Measurements from ENCODE around the gene TTC24. TPM values are rescaled to one million over a fixed set of nuclear protein-coding genes. Genes with fewer than 3 reads are reported as not detected.
"Not testable (repeated sequence)": the region's sequence is repeated elsewhere in the genome, so short reads cannot be mapped to it uniquely, and the experiment has no call there.

Gene TTC24
- total RNA-seq, 1 donor from 2014 or later = 3.1 TPM

GRCh38 chr1:156607344-156607743 lies 27.8 kb downstream of the TTC24 start:
- not testable (repeated sequence) for DNase-seq (ENCODE audit: low spot score)

GRCh38 chr1:156608036-156608674 lies 28.6 kb downstream of the TTC24 start:
- DNase-seq (ENCODE audit: low spot score) = peak; percentile 76

- DNase-seq (ENCODE audit: low spot score) = no peak
Observed at GRCh38 chr1:156608981-156609380, 29.5 kb downstream of the TTC24 start.

GRCh38 chr1:156610072-156610471 lies 30.5 kb downstream of the TTC24 start:
- not testable (repeated sequence) for DNase-seq (ENCODE audit: low spot score)

GRCh38 chr1:156612666-156613065 lies 33.1 kb downstream of the TTC24 start:
- no peak for DNase-seq (ENCODE audit: low spot score)

- no peak for DNase-seq (ENCODE audit: low spot score)
Observed at GRCh38 chr1:156615946-156616345, 36.4 kb downstream of the TTC24 start.

- peak; percentile 63 for DNase-seq (ENCODE audit: low spot score)
Observed at GRCh38 chr1:156616463-156616862, 36.9 kb downstream of the TTC24 start.

- no peak for DNase-seq (ENCODE audit: low spot score)
Observed at GRCh38 chr1:156618853-156619581, 39.5 kb downstream of the TTC24 start, which contains the start of gene HAPLN2. HAPLN2 (plus strand) TSS chr1:156619415; CDS start chr1:156623491, 4,076 bp downstream.

GRCh38 chr1:156619582-156619955 lies 40.0 kb downstream of the TTC24 start:
- DNase-seq (ENCODE audit: low spot score) = no peak

GRCh38 chr1:156622581-156623297 lies 43.2 kb downstream of the TTC24 start:
- DNase-seq (ENCODE audit: low spot score) = no peak

GRCh38 chr1:156623946-156624813 lies 44.7 kb downstream of the TTC24 start:
- DNase-seq (ENCODE audit: low spot score) = peak; percentile 38

- no peak for DNase-seq (ENCODE audit: low spot score)
Observed at GRCh38 chr1:156624814-156625435, 45.4 kb downstream of the TTC24 start.

GRCh38 chr1:156625436-156626078 lies 46.0 kb downstream of the TTC24 start:
- DNase-seq (ENCODE audit: low spot score) = peak; percentile 22

- DNase-seq (ENCODE audit: low spot score) = no peak
Observed at GRCh38 chr1:156626079-156626438, 46.5 kb downstream of the TTC24 start.

- DNase-seq (ENCODE audit: low spot score) = no peak
Observed at GRCh38 chr1:156627313-156627880, 47.9 kb downstream of the TTC24 start.

- DNase-seq (ENCODE audit: low spot score) = no peak
Observed at GRCh38 chr1:156629823-156630449, 50.4 kb downstream of the TTC24 start.

GRCh38 chr1:156631152-156631551 lies 51.6 kb downstream of the TTC24 start:
- not testable (repeated sequence) for DNase-seq (ENCODE audit: low spot score)

- DNase-seq (ENCODE audit: low spot score) = no peak
Observed at GRCh38 chr1:156632355-156632754, 52.8 kb downstream of the TTC24 start.

Measured in umbilical cord (tissue), 2 donors.